Endothelial cell of umbilical vein (primary cell): Measurements from ENCODE around the gene NTF3. TPM values are rescaled to one million over a fixed set of nuclear protein-coding genes. Genes with fewer than 3 reads are reported as not detected.

ENCODE experiments used
- BruUV-seq: library from RNA; stranded (reverse); fragments of 400-500 nt; replicated peaks from 2 replicates; lab custom pipeline; 2021; lab: Mats Ljungman, UMichigan
- CTCF ChIA-PET: fragments of 300-600, 350-600 bp; sonication (Branson Sonifier 250); formaldehyde crosslinking; loops from one replicate; lab custom pipeline; 2021; ENCODE audit warnings: antibody characterized with exemption, inconsistent platforms; lab: Charles Lee
- POLR2A ChIA-PET: fragments of 300-600, 350-600 bp; sonication (Branson Sonifier 250); formaldehyde crosslinking; loops from one replicate; lab custom pipeline; 2021; ENCODE audit warnings: antibody characterized with exemption, inconsistent platforms; lab: Charles Lee
- DNase-seq: peaks from one replicate; pipeline ENCODE4 v3.0.0-alpha.2; 2011; ENCODE audit warnings: low read depth, low spot score
- FAIRE-seq: peaks from 2 replicates; lab custom pipeline; 2011; peaks lifted over from hg19 to GRCh38; lab: Jason Lieb, UNC
- H2AFZ ChIP-seq: 2 replicates; pipeline ENCODE4 v1.6.0; 2012; ENCODE audit warnings: low read depth, low read length, control low read depth, inconsistent platforms
- H3K27ac ChIP-seq: 2 replicates; pipeline ENCODE4 v1.5.1; 2011; ENCODE audit warnings: low read depth, mild to moderate bottlenecking, control low read depth, low read length, moderate library complexity; ENCODE audit not compliant: insufficient read depth
- H3K27me3 ChIP-seq, 2 experiments: 2 replicates each; pipeline versions ENCODE4 v1.6.0 to v1.6.1; 2011; ENCODE audit warnings: low read length in 2 of 2, mixed read lengths in 1 of 2; ENCODE audit not compliant: control insufficient read depth in 2 of 2, insufficient read depth in 2 of 2
- H3K36me3 ChIP-seq, 2 experiments: 2 replicates in 1 of 2; 3 replicates in 1 of 2; pipeline ENCODE4 v1.5.1; 2011; ENCODE audit warnings: low read length in 2 of 2, mild to moderate bottlenecking in 1 of 2, moderate library complexity in 1 of 2; ENCODE audit not compliant: control insufficient read depth in 2 of 2, insufficient read depth in 2 of 2; ENCODE audit errors: extremely low read depth in 1 of 2
- H3K4me1 ChIP-seq: 3 replicates; pipeline ENCODE4 v1.5.1; 2011; ENCODE audit warnings: mild to moderate bottlenecking, low read length; ENCODE audit not compliant: control insufficient read depth, insufficient read depth; ENCODE audit errors: extremely low read depth
- H3K4me2 ChIP-seq: 2 replicates; pipeline ENCODE4 v1.6.1; 2011; ENCODE audit warnings: low read length, control low read depth, mixed read lengths; ENCODE audit not compliant: insufficient read depth
- H3K4me3 ChIP-seq, 3 experiments: fragments of 200-600 bp in 1 of 3; sonication (generic), shearing (Covaris generic) in 1 of 3; replicated peaks in 1 of 3; 2 replicates each; pipeline ENCODE4 v1.5.1; 2011 to 2016; ENCODE audit warnings: control low read depth in 3 of 3, low read length in 3 of 3, mild to moderate bottlenecking in 2 of 3, inconsistent platforms in 1 of 3, low read depth in 1 of 3, moderate library complexity in 1 of 3; ENCODE audit not compliant: insufficient read depth in 1 of 3
- H3K79me2 ChIP-seq: 2 replicates; pipeline ENCODE4 v1.6.0; 2012; ENCODE audit warnings: low read length, inconsistent platforms; ENCODE audit not compliant: control insufficient read depth, insufficient read depth
- H3K9ac ChIP-seq: replicated peaks from 2 replicates; pipeline ENCODE3; 2011; ENCODE audit warnings: low read length, control low read depth; ENCODE audit not compliant: insufficient read depth; ENCODE audit errors: extremely low read depth
- H3K9me1 ChIP-seq: replicated peaks from 3 replicates; pipeline ENCODE4 v1.6.0; 2011; ENCODE audit warnings: mild to moderate bottlenecking, low read length; ENCODE audit not compliant: control insufficient read depth, insufficient read depth; ENCODE audit errors: extremely low read depth
- H3K9me3 ChIP-seq: replicated peaks from 2 replicates; pipeline ENCODE4 v1.5.1; 2012; ENCODE audit warnings: low read length, inconsistent platforms; ENCODE audit not compliant: control insufficient read depth, insufficient read depth
- H4K20me1 ChIP-seq: replicated peaks from 2 replicates; pipeline ENCODE3; 2011; ENCODE audit warnings: mild to moderate bottlenecking, low read length; ENCODE audit not compliant: control insufficient read depth, insufficient read depth; ENCODE audit errors: extremely low read depth
- EZH2 ChIP-seq: IDR thresholded peaks from 2 replicates; pipeline ENCODE4 v1.6.1; 2012; ENCODE audit warnings: borderline replicate concordance, low read depth, mild to moderate bottlenecking, moderate library complexity, low read length, inconsistent platforms; ENCODE audit not compliant: severe bottlenecking
- FOS ChIP-seq: IDR thresholded peaks from 2 replicates; pipeline ENCODE4 v1.6.1; 2011; ENCODE audit warnings: mild to moderate bottlenecking, low read length, moderate library complexity, borderline replicate concordance; ENCODE audit not compliant: insufficient read depth
- GATA2 ChIP-seq: IDR thresholded peaks from 2 replicates; pipeline ENCODE4 v1.7.0; 2011; ENCODE audit warnings: low read depth, mild to moderate bottlenecking, moderate library complexity, mixed read lengths, low read length; ENCODE audit not compliant: insufficient read length, insufficient read depth
- JUN ChIP-seq: IDR thresholded peaks from 2 replicates; pipeline ENCODE4 v1.6.1; 2011; ENCODE audit warnings: borderline replicate concordance, low read depth; ENCODE audit not compliant: insufficient read length, insufficient read depth
- MAX ChIP-seq: IDR thresholded peaks from 2 replicates; pipeline ENCODE4 v1.6.1; 2011; ENCODE audit not compliant: insufficient read depth, insufficient read length
- MYC ChIP-seq: IDR thresholded peaks from one replicate; pipeline ENCODE4 v1.6.1; 2011; ENCODE audit warnings: mild to moderate bottlenecking, low read depth, low read length
- POLR2A ChIP-seq: IDR thresholded peaks from 2 replicates; pipeline ENCODE4 v1.6.1; 2012; ENCODE audit warnings: low read depth, mild to moderate bottlenecking, control low read depth, low read length
- POLR2AphosphoS5 ChIP-seq: IDR thresholded peaks from 2 replicates; pipeline ENCODE4 v1.6.1; 2012; ENCODE audit warnings: low read depth, mild to moderate bottlenecking, control low read depth, low read length, moderate library complexity; ENCODE audit not compliant: insufficient read depth
- dilution Hi-C: fragments of 300-500 bp; cut with MboI; formaldehyde crosslinking; loops from one replicate; pipeline ENCODE4 v1.15.0; 2019; ENCODE audit warnings: low sequenced_read_pairs; ENCODE audit not compliant: extremely low pct_ligation_motif_present
- intact Hi-C: fragments of 100-400 bp; cut with micrococcal nuclease; formaldehyde crosslinking; loops from one replicate; pipeline ENCODE4 v1.10.0; 2022
- polyA plus RNA-seq, 4 experiments: library from polyadenylated mRNA; depleted of rRNA in 3 of 4; stranded (reverse) in 3 of 4; unstranded in 1 of 4; fragments of >200 nt; gene quantifications; 2 replicates each; pipeline versions ENCODE4 v1.2.1 to v1.2.3, GENCODE V29; 2011 to 2012; ENCODE audit warnings: missing spikeins in 1 of 4
- total RNA-seq: library from RNA; stranded (reverse); gene quantifications from 2 replicates; pipeline ENCODE4 v1.2.3, GENCODE V29; 2021
- TF ChIP-seq, protein P1 (sequence below), 2 donors: IDR thresholded peaks; 1 replicate in 1 of 2; 2 replicates in 1 of 2; pipeline ENCODE4 v1.5.1; 2011; ENCODE audit warnings: low read length in 2 of 2, mild to moderate bottlenecking in 2 of 2, moderate library complexity in 2 of 2, control low read depth in 1 of 2, inconsistent platforms in 1 of 2, low read depth in 1 of 2; ENCODE audit not compliant: insufficient read depth in 1 of 2; ENCODE audit errors: extremely low read depth in 1 of 2

Gene NTF3
- total and polyA plus RNA-seq, 2 donors (not counting 3 experiments of a cell fraction or from before 2014, with no cell fraction given) = not detected

DNA sequence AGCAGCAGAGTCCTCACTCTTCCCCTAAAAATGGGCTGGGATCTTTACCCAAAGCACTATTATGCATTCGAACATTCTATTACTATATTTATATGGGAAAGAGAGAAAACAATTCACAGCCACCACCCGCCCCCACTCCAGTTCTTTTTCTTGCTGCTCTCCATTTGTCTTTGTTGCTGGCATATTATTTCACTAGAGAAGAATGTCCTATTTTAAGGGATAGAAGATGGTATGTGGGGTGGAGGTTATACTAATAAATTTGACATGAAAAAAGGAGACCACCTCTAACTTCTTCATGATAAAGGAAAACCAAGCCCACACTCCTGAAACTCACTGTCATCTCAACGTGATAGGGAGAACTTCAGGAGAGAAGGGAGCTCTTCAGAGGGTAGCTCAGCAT lies 28.5 kb upstream of the NTF3 start:
- H3K36me3 ChIP-seq = no peaks in the 10 kb centered on the region
- intact Hi-C loops = no loop called here
- H2AFZ ChIP-seq = no peak overlapping the region
- no TSS peak for BruUV-seq
- ChIA-PET POLR2A (no interaction called here), CTCF (no interaction called here)
- DNase-seq (no peak), FAIRE-seq (no peak)
- H3K4me1 ChIP-seq = no peaks in the 10 kb centered on the region
- dilution Hi-C loops = no loop called here
- no peaks in the 10 kb centered on the region for H3K79me2 ChIP-seq
- H3K9me3 ChIP-seq = no peaks in the 10 kb centered on the region
- peaks cover 7 to 11% of the 10 kb centered on the region in 2 experiments for H3K27me3 ChIP-seq
- no peak overlapping the region for H3K4me3 ChIP-seq
- H3K4me2 ChIP-seq = no peak overlapping the region
- no peaks in the 10 kb centered on the region for H3K9me1 ChIP-seq
- H4K20me1 ChIP-seq = no peaks in the 10 kb centered on the region
- no peak for TF ChIP-seq FOS
- TF ChIP-seq POLR2A = no peak
- TF ChIP-seq MYC = no peak
- TF ChIP-seq POLR2AphosphoS5 = no peak
- TF ChIP-seq, protein P1, sequence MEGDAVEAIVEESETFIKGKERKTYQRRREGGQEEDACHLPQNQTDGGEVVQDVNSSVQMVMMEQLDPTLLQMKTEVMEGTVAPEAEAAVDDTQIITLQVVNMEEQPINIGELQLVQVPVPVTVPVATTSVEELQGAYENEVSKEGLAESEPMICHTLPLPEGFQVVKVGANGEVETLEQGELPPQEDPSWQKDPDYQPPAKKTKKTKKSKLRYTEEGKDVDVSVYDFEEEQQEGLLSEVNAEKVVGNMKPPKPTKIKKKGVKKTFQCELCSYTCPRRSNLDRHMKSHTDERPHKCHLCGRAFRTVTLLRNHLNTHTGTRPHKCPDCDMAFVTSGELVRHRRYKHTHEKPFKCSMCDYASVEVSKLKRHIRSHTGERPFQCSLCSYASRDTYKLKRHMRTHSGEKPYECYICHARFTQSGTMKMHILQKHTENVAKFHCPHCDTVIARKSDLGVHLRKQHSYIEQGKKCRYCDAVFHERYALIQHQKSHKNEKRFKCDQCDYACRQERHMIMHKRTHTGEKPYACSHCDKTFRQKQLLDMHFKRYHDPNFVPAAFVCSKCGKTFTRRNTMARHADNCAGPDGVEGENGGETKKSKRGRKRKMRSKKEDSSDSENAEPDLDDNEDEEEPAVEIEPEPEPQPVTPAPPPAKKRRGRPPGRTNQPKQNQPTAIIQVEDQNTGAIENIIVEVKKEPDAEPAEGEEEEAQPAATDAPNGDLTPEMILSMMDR (IDR thresholded peaks at IDR 0.05; ENCODE audit: extremely low read depth in 1 of 2, insufficient read depth in 1 of 2, low read depth in 1 of 2, low read length in 2 of 2) = no peak
- TF ChIP-seq EZH2 = no peak
- no peak for TF ChIP-seq GATA2
- no peak for TF ChIP-seq JUN
- TF ChIP-seq MAX = no peak
- H3K9ac ChIP-seq = no peak overlapping the region
- no peak overlapping the region for H3K27ac ChIP-seq
